ENCODE results near the gene SLIT3.
A peak's percentile ranks its signal among the peaks of the same experiment; 100 is the strongest.

The SLIT3 gene

GRCh38 chr5:168827636-168828035 lies 473.3 kb downstream of the SLIT3 start:
- no peak for DNase-seq (ENCODE audit: low read depth)

DNA sequence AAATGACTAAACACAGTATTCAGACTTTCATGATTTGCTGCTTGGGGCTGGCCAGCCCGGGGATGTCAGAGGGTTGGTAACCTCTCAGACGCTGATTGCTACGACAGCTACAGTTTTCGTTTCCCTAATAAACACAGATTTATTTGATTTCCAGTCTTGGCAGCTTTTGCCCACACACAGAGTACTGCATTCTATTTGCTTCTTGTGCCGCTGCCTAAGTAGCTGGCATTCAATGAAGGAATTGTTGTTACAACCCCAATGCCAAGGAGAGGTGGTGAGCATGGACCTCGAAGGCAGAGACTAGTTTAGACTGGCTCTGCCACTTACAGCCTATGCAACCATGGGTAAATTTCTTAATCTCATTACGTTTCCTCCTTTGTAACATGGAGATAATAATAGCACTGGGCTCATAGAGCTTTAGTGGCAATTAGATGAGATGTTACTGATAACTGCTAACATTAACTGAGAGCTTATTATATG lies 474.7 kb downstream of the SLIT3 start:
- DNase-seq (ENCODE audit: low read depth) = no peak

GRCh38 chr5:168822745-168823281 lies 478.1 kb downstream of the SLIT3 start:
- DNase-seq (ENCODE audit: low read depth) = no peak

DNA sequence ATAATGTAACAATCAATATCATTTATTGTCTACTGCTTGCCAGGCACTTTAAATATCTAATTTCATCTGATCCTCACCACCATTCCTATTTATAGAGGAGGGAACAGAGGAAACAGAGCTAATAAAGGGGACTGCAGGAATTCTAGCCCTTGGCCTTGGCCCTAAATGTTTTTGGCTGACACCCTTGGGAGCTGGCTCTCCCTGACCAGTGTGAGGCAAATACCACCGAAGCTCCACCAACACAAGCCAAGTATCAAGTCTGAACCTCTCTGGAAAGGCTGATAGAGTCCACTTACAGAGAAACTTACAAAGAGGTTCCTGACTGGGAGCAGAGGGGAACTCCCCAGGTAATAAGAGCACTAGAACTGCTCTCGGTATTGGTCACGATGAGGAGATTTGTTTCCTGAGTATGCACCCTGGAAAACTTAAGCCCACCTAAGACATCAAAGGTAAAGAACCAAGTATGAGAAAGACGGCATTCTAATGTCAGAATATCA lies 478.6 kb downstream of the SLIT3 start:
- no peak for DNase-seq (ENCODE audit: low read depth)

- DNase-seq (ENCODE audit: low read depth) = no peak
Observed at GRCh38 chr5:168820874-168821273, 480.1 kb downstream of the SLIT3 start.

GRCh38 chr5:168819004-168819621 lies 481.8 kb downstream of the SLIT3 start:
- DNase-seq (ENCODE audit: low read depth) = no peak

GRCh38 chr5:168818558-168818957 lies 482.4 kb downstream of the SLIT3 start:
- DNase-seq (ENCODE audit: low read depth) = no peak

GRCh38 chr5:168817591-168817990 lies 483.3 kb downstream of the SLIT3 start:
- no peak for DNase-seq (ENCODE audit: low read depth)

DNA sequence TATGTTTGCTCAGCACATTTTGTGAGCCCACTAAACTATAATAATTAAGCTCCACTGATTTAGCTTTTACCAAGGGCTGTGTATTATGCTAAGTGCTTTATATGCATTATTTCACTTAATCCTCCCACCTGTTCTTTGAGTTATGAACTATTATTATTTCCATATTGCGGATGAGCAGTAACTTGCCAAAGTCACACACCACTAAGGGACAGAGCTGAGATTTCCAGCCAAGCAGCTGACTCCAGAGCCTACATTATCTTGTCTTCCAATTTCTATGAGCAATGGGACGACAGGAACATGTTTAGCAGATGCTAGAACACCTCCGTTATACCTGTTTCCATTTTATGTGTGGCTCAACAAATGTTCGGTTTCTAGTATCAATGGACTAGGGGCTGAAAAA lies 484.3 kb downstream of the SLIT3 start:
- DNase-seq (ENCODE audit: low read depth) = no peak

- DNase-seq (ENCODE audit: low read depth) = no peak
Observed at GRCh38 chr5:168813184-168813968, 487.6 kb downstream of the SLIT3 start.

GRCh38 chr5:168810641-168811040 lies 490.3 kb downstream of the SLIT3 start:
- no peak for DNase-seq (ENCODE audit: low read depth)

- no peak for DNase-seq (ENCODE audit: low read depth)
Observed at GRCh38 chr5:168809218-168809617, 491.7 kb downstream of the SLIT3 start.

DNA sequence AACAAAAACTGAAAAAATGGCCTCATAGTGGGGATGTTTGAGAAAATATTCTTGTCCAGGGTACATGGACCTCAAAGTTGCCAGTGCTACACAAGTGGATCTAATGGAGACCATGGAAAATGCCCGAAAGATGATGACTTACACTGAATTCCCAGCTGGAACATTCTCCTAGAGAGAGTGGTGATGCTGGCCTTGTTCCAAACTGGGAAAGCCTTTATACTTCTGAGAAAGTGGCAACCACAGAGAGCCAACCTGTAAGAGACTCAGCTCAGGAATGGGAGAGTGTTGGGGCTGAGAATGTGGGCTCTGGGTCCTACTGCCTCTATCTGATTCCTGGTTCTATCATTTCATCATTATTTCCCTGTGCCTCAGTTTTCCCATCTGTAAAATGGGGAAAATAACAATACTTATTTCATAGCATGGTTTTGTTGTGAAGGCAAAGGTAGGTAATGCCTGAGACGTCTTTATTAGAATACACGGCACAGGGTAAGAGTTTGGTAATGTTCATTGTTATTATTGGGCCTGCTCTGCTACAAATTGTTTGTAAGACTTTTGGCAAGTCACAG lies 492.8 kb downstream of the SLIT3 start:
- DNase-seq (ENCODE audit: low read depth) = no peak

- no peak for DNase-seq (ENCODE audit: low read depth)
Observed at GRCh38 chr5:168807287-168807686, 493.7 kb downstream of the SLIT3 start.

DNA sequence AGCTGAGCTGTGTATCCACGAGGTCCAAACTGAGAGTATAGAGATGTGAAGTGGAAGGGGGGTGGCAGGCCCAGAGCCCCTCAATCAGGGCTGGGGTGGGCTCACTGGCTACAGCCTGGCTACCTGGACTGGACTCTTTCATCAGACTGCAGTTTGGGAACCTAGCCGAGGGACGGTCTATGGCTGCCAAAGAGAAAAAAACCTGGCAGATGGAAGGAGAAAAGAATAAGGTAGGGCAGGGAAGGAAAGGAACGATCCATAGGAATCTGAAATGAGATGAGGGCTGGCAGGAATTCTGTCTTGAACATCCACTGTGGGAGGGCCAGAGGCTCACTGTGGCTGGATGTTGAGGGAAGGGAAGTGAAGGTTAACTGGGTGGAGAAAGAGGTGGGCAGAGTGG lies 497.4 kb downstream of the SLIT3 start:
- DNase-seq (ENCODE audit: low read depth) = no peak

GRCh38 chr5:168802337-168802736 lies 498.6 kb downstream of the SLIT3 start:
- DNase-seq (ENCODE audit: low read depth) = no peak

DNA sequence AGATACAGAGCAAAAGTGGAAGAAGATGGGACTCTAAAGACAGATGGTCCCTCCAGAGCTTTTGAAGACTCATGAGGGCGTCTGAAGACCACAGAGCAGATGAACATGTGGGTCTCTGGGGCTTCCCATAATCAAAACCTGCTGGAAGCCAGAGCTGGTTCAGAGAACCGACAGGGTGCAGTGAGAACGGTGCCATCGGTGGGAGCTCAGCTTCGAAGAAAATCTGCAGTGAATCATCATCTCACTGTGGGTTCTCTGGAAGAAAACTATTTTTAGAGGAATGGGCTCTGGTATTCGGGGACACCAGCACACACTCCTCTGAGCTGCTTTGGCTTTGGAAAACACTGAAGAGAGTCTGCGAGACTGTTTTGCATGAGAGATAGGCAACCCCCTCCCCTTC lies 499.4 kb downstream of the SLIT3 start:
- DNase-seq (ENCODE audit: low read depth) = peak; percentile 18

- peak; percentile 10 for DNase-seq (ENCODE audit: low read depth)
Observed at GRCh38 chr5:168800701-168801100, 500.2 kb downstream of the SLIT3 start.

DNA sequence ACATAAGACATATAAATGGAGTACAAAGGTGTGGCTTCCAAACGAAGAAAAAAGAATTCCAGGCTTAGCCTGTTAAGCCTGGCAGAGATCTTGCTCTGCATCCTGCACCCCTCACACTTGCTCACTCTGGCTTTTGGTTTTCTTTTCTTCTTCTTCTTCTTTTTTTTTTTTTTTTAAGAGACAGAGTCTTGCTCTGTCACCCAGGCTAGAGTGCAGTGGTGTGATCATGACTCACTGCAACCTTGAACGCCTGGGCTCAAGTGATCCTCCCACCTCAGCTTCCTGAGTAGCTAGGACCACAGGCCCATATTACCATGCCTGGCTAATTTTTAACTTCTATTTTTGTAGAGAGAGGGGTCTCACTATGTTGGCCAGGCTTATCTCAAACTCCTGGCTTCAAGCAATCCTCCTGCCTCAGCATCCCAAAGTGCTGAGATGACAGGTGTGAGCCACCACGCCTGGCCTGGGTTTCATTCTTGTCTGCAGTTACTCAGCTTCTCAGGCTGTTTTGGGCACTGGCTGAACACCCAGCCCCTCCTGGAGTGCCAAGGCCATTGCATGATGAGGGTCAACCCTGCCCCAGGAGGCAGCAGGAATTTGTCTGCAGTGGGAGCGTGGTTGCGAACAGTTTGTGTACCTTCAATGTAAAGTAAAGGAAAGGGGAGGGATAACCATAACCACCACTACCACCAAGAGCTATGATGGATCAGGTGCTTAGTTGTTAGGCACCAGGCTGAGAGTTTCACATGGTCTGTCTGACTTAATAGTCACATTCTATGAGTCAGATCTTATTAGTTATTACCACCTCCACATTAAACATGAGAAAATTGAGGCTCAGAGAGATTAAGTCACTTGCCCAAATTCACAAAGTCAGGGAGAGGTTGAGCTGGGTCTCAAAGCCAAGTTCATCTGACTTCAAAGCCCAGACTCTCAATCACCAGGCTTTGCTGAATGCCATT lies 502.6 kb downstream of the SLIT3 start:
- no peak for DNase-seq (ENCODE audit: low read depth)

DNA sequence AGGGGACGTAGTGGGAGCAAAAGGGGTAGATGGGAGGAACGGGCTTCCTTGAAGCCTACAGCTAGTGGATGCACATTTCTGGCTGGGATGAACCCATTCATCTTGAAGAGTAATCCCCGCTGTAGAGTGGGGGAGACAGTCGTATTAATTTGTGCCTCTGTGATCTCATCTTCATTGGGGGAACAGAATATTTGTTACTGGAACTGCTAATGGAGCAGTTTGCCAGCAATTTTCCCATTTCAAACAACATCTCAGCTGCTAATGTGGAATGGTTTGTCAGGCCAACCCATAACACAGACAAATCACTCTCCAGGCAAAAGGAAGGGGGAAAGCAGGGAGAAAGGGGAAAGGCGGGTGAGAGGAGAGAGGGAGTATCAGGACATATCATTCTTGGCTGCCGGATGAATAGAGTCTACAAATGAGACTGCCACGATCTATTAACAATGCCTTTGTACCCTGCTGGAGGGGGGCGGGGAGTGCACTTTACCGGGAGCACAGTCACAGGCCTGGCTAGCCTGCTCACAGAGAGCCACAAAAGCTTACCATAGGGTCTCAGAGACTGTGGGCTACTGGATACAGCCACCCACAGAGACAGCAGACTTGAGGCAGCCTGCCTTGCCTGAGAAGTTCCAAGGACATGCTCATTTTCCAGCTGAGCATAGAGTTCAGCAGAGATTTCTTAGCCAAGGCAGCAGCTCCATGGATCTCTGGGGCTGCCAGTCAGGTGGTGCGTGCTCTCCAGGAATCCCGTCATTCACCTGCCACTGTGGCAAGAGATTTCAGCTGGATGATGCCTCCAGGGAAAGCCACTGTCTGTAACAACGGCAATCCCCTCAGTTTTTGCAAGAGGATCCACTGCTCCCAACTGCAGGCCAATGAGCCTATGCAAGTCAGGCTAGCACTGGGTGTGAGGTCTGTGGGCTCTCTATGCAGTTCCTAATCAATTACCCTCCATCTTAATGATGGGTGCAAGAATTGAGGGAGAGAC lies 504.1 kb downstream of the SLIT3 start:
- DNase-seq (ENCODE audit: low read depth) = no peak

All from EH (cell line).